Keratinocyte (primary cell): ENCODE results near the gene ACSM3.

Source experiments
- EZH2 ChIP-seq: IDR thresholded peaks from one replicate; pipeline ENCODE4 v1.6.1; 2012; ENCODE audit warnings: inconsistent platforms, mild to moderate bottlenecking, low read length, moderate library complexity
- TF ChIP-seq, protein P1 (sequence below), 3 experiments: IDR thresholded peaks in 1 of 3; conservative IDR thresholded peaks in 1 of 3; optimal IDR thresholded peaks in 1 of 3; 2 replicates in 2 of 3; 3 replicates in 1 of 3; pipeline versions ENCODE3 to v1.5.1; 2011; ENCODE audit warnings: low read length in 3 of 3, mild to moderate bottlenecking in 3 of 3, moderate library complexity in 2 of 3, control low read depth in 1 of 3, inconsistent platforms in 1 of 3; ENCODE audit not compliant: insufficient read depth in 2 of 3; ENCODE audit errors: extremely low read depth in 1 of 3

DNA sequence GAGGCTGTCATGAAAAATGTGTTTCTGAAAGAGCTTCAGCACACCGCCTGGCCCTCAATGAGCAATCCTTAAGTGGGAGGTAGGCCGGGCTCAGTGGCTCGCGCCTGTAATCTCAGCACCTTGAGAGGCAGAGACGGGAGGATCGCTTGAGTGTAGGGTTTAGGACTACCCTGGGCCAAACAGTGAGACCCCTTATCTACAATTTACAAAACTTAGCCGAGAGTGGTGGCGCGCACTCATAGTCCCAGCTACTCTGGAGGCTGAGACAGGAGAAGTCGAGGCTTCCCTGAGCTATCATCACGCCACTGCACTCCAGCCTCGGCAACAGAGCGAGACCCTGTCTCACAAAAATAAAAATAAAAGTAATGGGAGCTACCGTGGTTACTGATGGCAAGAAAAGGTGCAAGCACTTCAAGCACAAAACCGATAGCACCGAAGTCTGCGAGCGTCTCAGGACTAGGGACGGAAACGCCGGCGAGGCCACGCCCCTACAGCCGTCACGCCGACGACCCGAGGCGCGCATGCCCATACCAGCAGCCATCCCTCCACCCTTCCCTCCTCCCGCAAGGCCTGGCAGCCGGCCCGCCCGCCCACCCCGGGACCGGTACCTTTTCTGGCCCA, 22.8 kb upstream of the ACSM3 start:
- TF ChIP-seq, protein P1, sequence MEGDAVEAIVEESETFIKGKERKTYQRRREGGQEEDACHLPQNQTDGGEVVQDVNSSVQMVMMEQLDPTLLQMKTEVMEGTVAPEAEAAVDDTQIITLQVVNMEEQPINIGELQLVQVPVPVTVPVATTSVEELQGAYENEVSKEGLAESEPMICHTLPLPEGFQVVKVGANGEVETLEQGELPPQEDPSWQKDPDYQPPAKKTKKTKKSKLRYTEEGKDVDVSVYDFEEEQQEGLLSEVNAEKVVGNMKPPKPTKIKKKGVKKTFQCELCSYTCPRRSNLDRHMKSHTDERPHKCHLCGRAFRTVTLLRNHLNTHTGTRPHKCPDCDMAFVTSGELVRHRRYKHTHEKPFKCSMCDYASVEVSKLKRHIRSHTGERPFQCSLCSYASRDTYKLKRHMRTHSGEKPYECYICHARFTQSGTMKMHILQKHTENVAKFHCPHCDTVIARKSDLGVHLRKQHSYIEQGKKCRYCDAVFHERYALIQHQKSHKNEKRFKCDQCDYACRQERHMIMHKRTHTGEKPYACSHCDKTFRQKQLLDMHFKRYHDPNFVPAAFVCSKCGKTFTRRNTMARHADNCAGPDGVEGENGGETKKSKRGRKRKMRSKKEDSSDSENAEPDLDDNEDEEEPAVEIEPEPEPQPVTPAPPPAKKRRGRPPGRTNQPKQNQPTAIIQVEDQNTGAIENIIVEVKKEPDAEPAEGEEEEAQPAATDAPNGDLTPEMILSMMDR (optimal IDR thresholded peaks at IDR 0.05 in 1 of 3, IDR thresholded peaks at IDR 0.05 in 1 of 3, conservative IDR thresholded peaks at IDR 0.05 in 1 of 3; ENCODE audit: extremely low read depth in 1 of 3, insufficient read depth in 2 of 3, low read length in 3 of 3) = no peak
- no peak for TF ChIP-seq EZH2
